Erythroblast (primary cell): ENCODE data around the gene GID4.

Experiments used
- GATA1 ChIP-seq: IDR thresholded peaks from 2 replicates; pipeline ENCODE4 v1.6.1; 2011; ENCODE audit warnings: low read depth, mild to moderate bottlenecking, control low read depth, low read length, moderate library complexity
- POLR2A ChIP-seq: IDR thresholded peaks from 2 replicates; pipeline ENCODE4 v1.6.1; 2011; ENCODE audit warnings: mild to moderate bottlenecking, low read length

DNA sequence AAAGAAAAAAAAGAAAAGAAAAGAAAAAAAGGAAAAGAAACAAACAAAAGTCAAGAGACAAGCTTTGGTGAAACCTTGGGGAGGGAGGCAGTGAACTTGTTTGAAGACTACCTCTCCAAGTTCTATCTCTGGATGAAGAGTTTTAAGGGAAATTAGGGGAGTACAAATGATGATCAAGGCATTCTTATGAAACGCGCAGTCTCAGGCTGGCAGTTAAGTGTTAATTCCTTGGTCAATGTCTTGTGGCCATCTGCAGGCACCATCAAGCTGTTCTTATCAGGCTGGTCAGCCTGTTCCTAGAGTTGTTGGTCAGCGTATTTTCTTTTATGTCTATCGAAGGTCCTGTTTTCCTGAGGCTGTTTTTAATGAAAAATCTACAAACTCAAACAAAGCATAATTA lies 40.3 kb downstream of the GID4 start:
- TF ChIP-seq POLR2A (no peak), GATA1 (no peak)
